HFFc6 (cell line): ENCODE data around the gene DIPK1C. TPM values are rescaled to one million over a fixed set of nuclear protein-coding genes. Genes with fewer than 3 reads are reported as not detected.

Experiments used
- DNase-seq: peaks from one replicate; pipeline ENCODE4 v3.0.0-alpha.2; 2018
- H3K27ac Mint-ChIP-seq: 2 replicates; pipeline ENCODE4 v1.8.0; 2020; ENCODE audit warnings: mild to moderate bottlenecking, mixed read lengths
- H3K27me3 Mint-ChIP-seq: 2 replicates; pipeline ENCODE4 v1.8.0; 2021; ENCODE audit warnings: mild to moderate bottlenecking, moderate library complexity, mixed read lengths; ENCODE audit not compliant: insufficient read depth
- H3K36me3 Mint-ChIP-seq: 2 replicates; pipeline ENCODE4 v1.8.0; 2021; ENCODE audit warnings: low read depth, mixed read lengths
- H3K4me1 Mint-ChIP-seq: 2 replicates; pipeline ENCODE4 v1.8.0; 2020; ENCODE audit warnings: low read depth, mixed read lengths
- H3K4me3 Mint-ChIP-seq: 2 replicates; pipeline ENCODE4 v1.8.0; 2020; ENCODE audit warnings: mild to moderate bottlenecking, moderate library complexity, mixed read lengths
- H3K9me3 Mint-ChIP-seq: 2 replicates; pipeline ENCODE4 v1.8.0; 2020; ENCODE audit warnings: mild to moderate bottlenecking, mixed read lengths
- total RNA-seq, 6 experiments: library from RNA; stranded (reverse); fragmentation: NEBNext Ultra II Directional; extraction: Animal tissue kit (Norgen Biotek cat#: 25700); gene quantifications; 2 replicates in 1 of 6; 3 replicates in 5 of 6; pipeline ENCODE4 v1.2.3, GENCODE V29; 2021
- TF ChIP-seq, protein P1 (sequence below): fragments of 200-600 bp; sonication (generic); IDR thresholded peaks from 2 replicates; pipeline ENCODE4 v1.5.0; 2021; ENCODE audit warnings: antibody characterized with exemption, mild to moderate bottlenecking

DIPK1C gene
- total RNA-seq, 6 experiments from 2014 or later, result not detected

DNA sequence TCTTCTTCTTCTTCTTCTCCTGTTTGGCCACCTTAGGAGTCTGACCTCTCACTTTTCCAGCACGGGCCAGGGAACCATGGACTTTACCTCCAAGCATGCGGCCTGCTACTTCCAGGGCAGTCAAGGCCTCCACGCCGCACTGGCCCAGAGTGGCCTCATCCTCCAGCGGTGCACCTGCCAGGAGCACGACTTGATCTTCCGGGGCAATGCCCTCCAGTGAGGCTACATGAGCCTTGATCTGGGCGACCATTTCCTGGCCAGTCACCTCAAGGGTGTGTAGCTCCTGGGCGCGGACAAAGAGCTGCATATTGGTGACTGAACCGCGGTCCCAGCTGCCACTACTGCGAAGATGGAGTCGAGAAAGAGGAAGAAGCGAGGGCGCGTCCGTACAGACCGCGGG lies 67.1 kb downstream of the DIPK1C start:
- H3K4me1 Mint-ChIP-seq, result no peaks in the 10 kb centered on the region
- H3K36me3 Mint-ChIP-seq, result no peaks in the 10 kb centered on the region
- H3K4me3 Mint-ChIP-seq, result no peak overlapping the region
- DNase-seq, result no peak
- H3K9me3 Mint-ChIP-seq, result no peaks in the 10 kb centered on the region
- TF ChIP-seq, protein P1, sequence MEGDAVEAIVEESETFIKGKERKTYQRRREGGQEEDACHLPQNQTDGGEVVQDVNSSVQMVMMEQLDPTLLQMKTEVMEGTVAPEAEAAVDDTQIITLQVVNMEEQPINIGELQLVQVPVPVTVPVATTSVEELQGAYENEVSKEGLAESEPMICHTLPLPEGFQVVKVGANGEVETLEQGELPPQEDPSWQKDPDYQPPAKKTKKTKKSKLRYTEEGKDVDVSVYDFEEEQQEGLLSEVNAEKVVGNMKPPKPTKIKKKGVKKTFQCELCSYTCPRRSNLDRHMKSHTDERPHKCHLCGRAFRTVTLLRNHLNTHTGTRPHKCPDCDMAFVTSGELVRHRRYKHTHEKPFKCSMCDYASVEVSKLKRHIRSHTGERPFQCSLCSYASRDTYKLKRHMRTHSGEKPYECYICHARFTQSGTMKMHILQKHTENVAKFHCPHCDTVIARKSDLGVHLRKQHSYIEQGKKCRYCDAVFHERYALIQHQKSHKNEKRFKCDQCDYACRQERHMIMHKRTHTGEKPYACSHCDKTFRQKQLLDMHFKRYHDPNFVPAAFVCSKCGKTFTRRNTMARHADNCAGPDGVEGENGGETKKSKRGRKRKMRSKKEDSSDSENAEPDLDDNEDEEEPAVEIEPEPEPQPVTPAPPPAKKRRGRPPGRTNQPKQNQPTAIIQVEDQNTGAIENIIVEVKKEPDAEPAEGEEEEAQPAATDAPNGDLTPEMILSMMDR, result no peak
- H3K27me3 Mint-ChIP-seq, result peaks cover 14% of the 10 kb centered on the region
- no peak overlapping the region for H3K27ac Mint-ChIP-seq

DNA sequence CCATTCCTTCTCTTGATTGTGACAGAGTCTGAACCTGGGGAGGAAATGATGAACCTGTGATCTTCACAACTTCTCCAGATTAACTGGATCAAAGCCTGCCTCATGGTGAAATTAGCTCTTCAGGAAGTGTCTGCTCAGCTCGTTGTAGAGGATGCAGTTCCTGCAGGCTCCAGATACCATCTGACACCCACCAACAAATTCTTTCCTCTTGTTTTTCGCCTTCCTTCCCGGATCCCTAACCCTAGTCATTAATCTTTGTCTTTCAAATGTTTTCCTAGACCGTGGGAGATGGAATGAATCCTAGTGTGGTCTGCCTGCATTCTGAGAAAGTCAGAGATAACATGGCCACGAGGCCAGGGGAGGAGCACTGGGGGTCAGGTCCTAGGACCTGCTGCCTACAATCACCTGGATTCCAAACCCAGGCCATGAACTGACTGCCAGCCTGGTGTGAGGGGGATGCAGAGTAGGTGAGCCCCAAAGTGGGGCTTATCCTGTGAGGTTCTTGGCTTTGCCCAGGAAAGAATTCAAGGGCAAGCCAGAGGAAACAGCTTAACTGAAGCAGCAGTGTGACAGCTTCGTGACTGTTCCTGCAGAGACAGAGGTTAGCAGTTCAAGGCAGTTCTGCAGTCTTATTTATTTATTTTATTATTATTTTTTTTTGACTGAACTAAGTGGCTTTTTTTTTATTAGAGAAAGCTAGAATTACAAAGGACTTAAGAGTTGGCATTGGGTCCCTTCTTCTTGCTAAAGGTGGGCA lies 67.8 kb downstream of the DIPK1C start:
- DNase-seq, result no peak
- Mint-ChIP-seq H3K9me3 (no peaks in the 10 kb centered on the region), H3K27me3 (peaks cover 10% of the 10 kb centered on the region), H3K36me3 (no peaks in the 10 kb centered on the region), H3K27ac (no peak overlapping the region), H3K4me1 (no peaks in the 10 kb centered on the region), H3K4me3 (no peak overlapping the region)
- TF ChIP-seq, protein P1, result no peak

GRCh38 chr18:74388227-74388626 lies 68.9 kb downstream of the DIPK1C start:
- TF ChIP-seq, protein P1, result no peak
- Mint-ChIP-seq H3K4me1 (no peaks in the 10 kb centered on the region), H3K4me3 (no peak overlapping the region), H3K9me3 (no peaks in the 10 kb centered on the region), H3K27me3 (peaks cover 16% of the 10 kb centered on the region), H3K36me3 (no peaks in the 10 kb centered on the region), H3K27ac (no peak overlapping the region)
- DNase-seq, result no peak

- H3K36me3 Mint-ChIP-seq, result no peaks in the 10 kb centered on the region
- H3K9me3 Mint-ChIP-seq, result no peaks in the 10 kb centered on the region
- no peaks in the 10 kb centered on the region for H3K4me1 Mint-ChIP-seq
- no peak for DNase-seq
- peaks cover 22% of the 10 kb centered on the region for H3K27me3 Mint-ChIP-seq
- H3K4me3 Mint-ChIP-seq, result no peak overlapping the region
- H3K27ac Mint-ChIP-seq, result no peak overlapping the region
- TF ChIP-seq, protein P1, result no peak
Observed at GRCh38 chr18:74387383-74387782, 69.7 kb downstream of the DIPK1C start.

Other genes starting within 250 kb of the DIPK1C start
- 10 to 100 TPM; 60.4 to 83.3 (median 69.1) TPM for gene CYB5A, start 165.3 kb downstream of the DIPK1C start, total RNA-seq
- not detected for gene C18orf63, start 141.5 kb downstream of the DIPK1C start, total RNA-seq
- 10 to 100 TPM; 79.7 to 95.4 (median 85.3) TPM for gene CNDP2, start 39.1 kb upstream of the DIPK1C start, total RNA-seq
- not detected for gene CNDP1, start 77.2 kb upstream of the DIPK1C start, total RNA-seq
- 1 to 10 TPM; 7.9 to 9.7 (median 9.1) TPM for gene ZNF407, start 140.6 kb upstream of the DIPK1C start, total RNA-seq